K562 (cell line): ENCODE measurements around the gene TICRR. TPM values are rescaled to one million over a fixed set of nuclear protein-coding genes. Genes with fewer than 3 reads are reported as not detected.

ENCODE experiments used
- ATAC-seq: fragments of 200-7000 bp; cut with Tn5 transposase; 3 replicates; pipeline ENCODE4 v1.9.1; 2020; ENCODE audit warnings: moderate library complexity
- BruUV-seq: library from RNA; stranded (reverse); fragments of 400-500 nt; replicated peaks from 2 replicates; lab custom pipeline; 2021; lab: Mats Ljungman, UMichigan
- CTCF ChIA-PET: fragments of 300-600 bp; formaldehyde crosslinking; extraction: SDS; loops from one replicate; lab custom pipeline; 2021; ENCODE audit warnings: low intra/inter-chr PET ratio; lab: Yijun Ruan, JAX
- POLR2A ChIA-PET: fragments of 300-600, 350-650 bp; sonication (Branson Sonifier 250); formaldehyde crosslinking; extraction: SDS; loops from one replicate; lab custom pipeline; 2021; ENCODE audit warnings: antibody characterized with exemption, inconsistent platforms; lab: Yijun Ruan, JAX
- DNase-seq, 4 experiments: peaks; one replicate each; pipeline versions ENCODE4 v3.0.0 to v3.0.0-alpha.2; 2011 to 2018; ENCODE audit warnings: low spot score in 3 of 4, mixed read lengths in 3 of 4; ENCODE audit errors: extremely low read depth in 1 of 4
- FAIRE-seq: peaks from 2 replicates; lab custom pipeline; 2011; peaks lifted over from hg19 to GRCh38; lab: Jason Lieb, UNC
- H2AFZ ChIP-seq: 2 replicates; pipeline ENCODE4 v1.6.0; 2011; ENCODE audit warnings: low read depth, low read length, control low read depth, inconsistent platforms
- H3K27ac ChIP-seq: fragments of 200-600 bp; 3 replicates; pipeline ENCODE4 v1.8.0; 2011; ENCODE audit warnings: low read depth, mild to moderate bottlenecking, control low read depth, inconsistent platforms, low read length, moderate library complexity, mixed read lengths; ENCODE audit errors: extremely low read depth
- H3K27me3 ChIP-seq, 2 experiments: fragments of 300-600 bp in 1 of 2; 2 replicates in 1 of 2; 3 replicates in 1 of 2; pipeline versions ENCODE4 v1.6.0 to v1.8.0; 2011; ENCODE audit warnings: inconsistent platforms in 2 of 2, low read length in 2 of 2, mild to moderate bottlenecking in 1 of 2, mixed read lengths in 1 of 2, moderate library complexity in 1 of 2; ENCODE audit not compliant: control insufficient read depth in 2 of 2, insufficient read depth in 2 of 2
- H3K36me3 ChIP-seq: fragments of 300-600 bp; 3 replicates; pipeline ENCODE4 v1.8.0; 2011; ENCODE audit warnings: mild to moderate bottlenecking, low read length, inconsistent platforms; ENCODE audit not compliant: control insufficient read depth, insufficient read depth
- H3K4me1 ChIP-seq, 2 experiments: fragments of 200-600 bp in 1 of 2; replicated peaks in 1 of 2; 2 replicates in 1 of 2; 3 replicates in 1 of 2; pipeline versions ENCODE4 v1.5.1 to v1.8.0; 2011; ENCODE audit warnings: inconsistent platforms in 2 of 2, low read length in 2 of 2, mild to moderate bottlenecking in 1 of 2, mixed read lengths in 1 of 2, moderate library complexity in 1 of 2; ENCODE audit not compliant: control insufficient read depth in 2 of 2, insufficient read depth in 2 of 2
- H3K4me2 ChIP-seq: 2 replicates; pipeline ENCODE4 v1.6.1; 2011; ENCODE audit warnings: low read length, control low read depth, inconsistent platforms, mixed read lengths; ENCODE audit not compliant: insufficient read depth
- H3K4me3 ChIP-seq: fragments of 200-600 bp; sonication (generic), shearing (Covaris generic); 2 replicates; pipeline ENCODE4 v1.5.1; 2016; ENCODE audit warnings: control low read depth, inconsistent platforms
- H3K79me2 ChIP-seq: fragments of 200-600 bp; 3 replicates; pipeline ENCODE4 v1.8.0; 2011; ENCODE audit warnings: low read length, inconsistent platforms; ENCODE audit not compliant: control insufficient read depth, insufficient read depth
- H3K9ac ChIP-seq, 2 experiments: 2 replicates each; pipeline versions ENCODE4 v1.6.0 to v1.6.1; 2011; ENCODE audit warnings: low read depth in 2 of 2, low read length in 2 of 2, control low read depth in 1 of 2, inconsistent platforms in 1 of 2, mild to moderate bottlenecking in 1 of 2, mixed read lengths in 1 of 2; ENCODE audit not compliant: insufficient read depth in 1 of 2
- H3K9me1 ChIP-seq: one replicate; pipeline ENCODE4 v1.6.0; 2011; ENCODE audit warnings: inconsistent platforms, mild to moderate bottlenecking, low read length, moderate library complexity; ENCODE audit not compliant: control insufficient read depth, insufficient read depth
- H3K9me3 ChIP-seq: replicated peaks from 2 replicates; pipeline ENCODE4 v1.5.1; 2011; ENCODE audit warnings: low read depth, low read length, inconsistent platforms; ENCODE audit not compliant: control insufficient read depth, insufficient read depth
- H4K20me1 ChIP-seq: replicated peaks from 2 replicates; pipeline ENCODE4 v1.6.1; 2011; ENCODE audit warnings: low read length, inconsistent platforms, mixed read lengths; ENCODE audit not compliant: control insufficient read depth, insufficient read depth
- ATF2 ChIP-seq: sonication (generic); formaldehyde crosslinking; IDR thresholded peaks from 2 replicates; pipeline ENCODE4 v1.8.1; 2022; ENCODE audit warnings: missing genetic modification reagents
- E2F6 ChIP-seq, 2 experiments: IDR thresholded peaks; 2 replicates each; pipeline ENCODE4 v1.6.1; 2011; ENCODE audit warnings: borderline replicate concordance in 1 of 2, control low read depth in 1 of 2, low read depth in 1 of 2, low read length in 1 of 2, mild to moderate bottlenecking in 1 of 2, mixed read lengths in 1 of 2, moderate library complexity in 1 of 2; ENCODE audit not compliant: insufficient read depth in 1 of 2, insufficient read length in 1 of 2, poor library complexity in 1 of 2, severe bottlenecking in 1 of 2; ENCODE audit errors: extremely low read depth in 1 of 2
- EHMT2 ChIP-seq: fragments of 450-650 bp; IDR thresholded peaks from 2 replicates; pipeline ENCODE4 v1.6.1; 2018; ENCODE audit warnings: antibody characterized with exemption
- ELF1 ChIP-seq: fragments of 200-800 bp; sonication (Bioruptor generic); IDR thresholded peaks from 2 replicates; pipeline ENCODE4 v1.6.1; 2016; ENCODE audit warnings: missing genetic modification characterization, missing compliant biosample characterization
- FOXK2 ChIP-seq, 2 experiments: fragments of 450-650 bp; IDR thresholded peaks in 1 of 2; conservative IDR thresholded peaks in 1 of 2; 2 replicates each; pipeline ENCODE4 v1.6.1; 2016; ENCODE audit warnings: low read depth in 2 of 2, mild to moderate bottlenecking in 1 of 2
- MEF2A ChIP-seq: IDR thresholded peaks from 2 replicates; pipeline ENCODE4 v1.6.1; 2011; ENCODE audit warnings: low read depth, mild to moderate bottlenecking, low read length, moderate library complexity; ENCODE audit not compliant: control insufficient read depth
- SMARCC2 ChIP-seq: fragments of 450-650 bp; IDR thresholded peaks from 2 replicates; pipeline ENCODE4 v1.6.1; 2017; ENCODE audit warnings: antibody characterized with exemption, moderate library complexity, mild to moderate bottlenecking, low read depth
- TCF3 ChIP-seq: sonication (generic); formaldehyde crosslinking; IDR thresholded peaks from 2 replicates; pipeline ENCODE4 v1.4.0; 2020; ENCODE audit warnings: mild to moderate bottlenecking, missing genetic modification reagents
- TFAP4 ChIP-seq: sonication (generic); formaldehyde crosslinking; IDR thresholded peaks from 2 replicates; pipeline ENCODE4 v1.8.0; 2022; ENCODE audit warnings: missing genetic modification reagents, mild to moderate bottlenecking, moderate library complexity, borderline replicate concordance
- ZNF143 ChIP-seq: sonication (generic); formaldehyde crosslinking; IDR thresholded peaks from 2 replicates; pipeline ENCODE4 v1.9.0; 2022; ENCODE audit warnings: mild to moderate bottlenecking, missing genetic modification reagents
- ZNF253 ChIP-seq: fragments of 250-450 bp; sonication (Bioruptor Pico); conservative IDR thresholded peaks from 2 replicates; pipeline ENCODE4 v1.6.1; 2021; ENCODE audit warnings: mild to moderate bottlenecking
- ZNF561 ChIP-seq: fragments of 450-650 bp; formaldehyde crosslinking; conservative IDR thresholded peaks from 2 replicates; pipeline ENCODE4 v1.4.0; 2020; ENCODE audit warnings: mild to moderate bottlenecking, moderate library complexity
- WGBS: fragments of 100-300 bp; shearing (Covaris generic); methylation state at CpG from one replicate; pipeline ENCODE4 v1.1.6; 2016; ENCODE audit warnings: low coverage, mixed read lengths; ENCODE audit not compliant: insufficient coverage; ENCODE audit errors: missing lambda C conversion rate; 5-methylcytosine and 5-hydroxymethylcytosine counted together
- in situ Hi-C: fragments of 300-500 bp; cut with MboI; formaldehyde crosslinking; loops from 4 replicates; pipeline ENCODE4 v1.15.0; 2018; ENCODE audit warnings: inconsistent platforms, mixed read lengths
- intact Hi-C: fragments of 100-400 bp; cut with micrococcal nuclease; formaldehyde crosslinking; loops from 2 replicates; pipeline ENCODE4 v1.14.2; 2022
- polyA plus RNA-seq, 8 experiments: library from polyadenylated mRNA; depleted of rRNA in 4 of 8; stranded (reverse) in 5 of 8; unstranded in 3 of 8; fragments of >200 nt; fragmentation: Nextera tagmentation in 2 of 8; fragmentation: Illumina TruSeq in 1 of 8; extraction: Ambion mirVana in 2 of 8; extraction: Trizol in 1 of 8; gene quantifications; 2 replicates each; pipeline versions ENCODE4 v1.2.1 to v1.2.3, GENCODE V29; 2011 to 2014; ENCODE audit warnings: inconsistent platforms in 1 of 8, missing spikeins in 1 of 8
- total RNA-seq, 7 experiments: library from RNA; depleted of rRNA in 6 of 7; stranded (reverse); fragments of >200 nt in 6 of 7; fragmentation: Illumina TruSeq in 2 of 7; extraction: Trizol in 2 of 7; gene quantifications; 2 replicates each; pipeline versions ENCODE4 v1.2.1 to v1.2.3, GENCODE V29; 2011 to 2021; ENCODE audit warnings: low replicate concordance in 1 of 7

TICRR gene
- total and polyA plus RNA-seq, 9 of the 15 experiments (the other 6 are each of a cell fraction or from before 2014, with no cell fraction given): 0.84 to 22.9 (median 13.7) TPM

- intact Hi-C loops: no loop called here
- FAIRE-seq (no peak), DNase-seq (no peak), ATAC-seq (no peak)
- POLR2A ChIA-PET: no interaction called here
- CTCF ChIA-PET: interaction anchor here (0.6 kb wide), 1 partner anchor 59 kb away, joined by 5 read pairs; no protein-coding TSS in a partner anchor
- no TSS peak for BruUV-seq
- Histone ChIP-seq H3K4me1 (no peaks in the 10 kb centered on the region; a peak in 1 of 5 replicates), H3K9ac (no peak overlapping the region), H3K9me1 (no peaks in the 10 kb centered on the region), H3K27ac (no peak overlapping the region), H4K20me1 (no peaks in the 10 kb centered on the region), H3K36me3 (no peaks in the 10 kb centered on the region), H3K79me2 (no peaks in the 10 kb centered on the region), H3K9me3 (0 out of 2 replicates have a peak, but pooled peaks cover 2% of the 10 kb centered on the region), H3K27me3 (peaks cover 19 to 42% of the 10 kb centered on the region in 2 experiments), H3K4me3 (no peak overlapping the region), H2AFZ (no peak overlapping the region), H3K4me2 (no peak overlapping the region)
- no peak for TF ChIP-seq ZNF561 (CRISPR knock-in tag)
- no peak for TF ChIP-seq EHMT2
- no peak for TF ChIP-seq ATF2 (CRISPR knock-in tag)
- TF ChIP-seq MEF2A: no peak
- TF ChIP-seq FOXK2 (conservative IDR thresholded peaks at IDR 0.05 in 1 of 2, IDR thresholded peaks at IDR 0.05 in 1 of 2; ENCODE audit: low read depth in 2 of 2): no peak
- no peak for TF ChIP-seq E2F6 (IDR thresholded peaks at IDR 0.05; ENCODE audit: borderline replicate concordance in 1 of 2, extremely low read depth in 1 of 2, insufficient read depth in 1 of 2, insufficient read length in 1 of 2, low read depth in 1 of 2, low read length in 1 of 2, poor library complexity in 1 of 2, severe bottlenecking in 1 of 2)
- TF ChIP-seq TCF3: no peak
- TF ChIP-seq ZNF253 (CRISPR knock-in tag): no peak
- TF ChIP-seq ELF1 (tag): no peak
- TF ChIP-seq ZNF143 (CRISPR knock-in tag): no peak
- no peak for TF ChIP-seq TFAP4 (CRISPR knock-in tag)
- TF ChIP-seq SMARCC2: no peak
- in situ Hi-C loops: no loop called here
- 3% methylated on average over 6 of the region's 6 CpGs for WGBS
Observed at GRCh38 chr15:89528757-89529352, 46.4 kb upstream of the TICRR start.
